22Rv1 (cell line): ENCODE data around the gene C1orf198.

Experiments used
- ZFX ChIP-seq: fragments of 450-650 bp; IDR thresholded peaks from 2 replicates; pipeline ENCODE4 v1.6.1; 2017; ENCODE audit warnings: antibody characterized with exemption, borderline replicate concordance
- TF ChIP-seq, protein P1 (sequence below): fragments of 450-650 bp; IDR thresholded peaks from 2 replicates; pipeline ENCODE4 v1.5.1; 2017; ENCODE audit warnings: mild to moderate bottlenecking

DNA sequence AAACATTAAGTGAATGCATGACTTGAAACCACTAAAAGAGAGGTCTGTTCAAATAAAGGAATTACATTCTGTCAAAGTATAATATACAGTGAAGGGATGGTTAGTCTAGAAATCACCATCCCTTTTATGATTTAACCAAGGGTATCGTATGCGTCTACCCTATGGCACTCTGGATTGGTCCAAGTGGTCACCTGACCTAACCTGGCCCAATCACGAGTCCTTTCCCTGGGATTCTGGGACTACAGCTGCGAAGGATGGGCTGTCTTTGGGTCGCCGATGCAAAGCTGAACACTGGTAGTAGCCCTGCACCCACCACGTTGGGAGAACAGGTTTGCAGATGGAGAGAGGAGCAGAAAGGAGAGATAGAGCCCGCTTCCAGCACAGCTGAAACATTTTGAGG is 30.4 kb upstream of the C1orf198 start:
- TF ChIP-seq, protein P1, sequence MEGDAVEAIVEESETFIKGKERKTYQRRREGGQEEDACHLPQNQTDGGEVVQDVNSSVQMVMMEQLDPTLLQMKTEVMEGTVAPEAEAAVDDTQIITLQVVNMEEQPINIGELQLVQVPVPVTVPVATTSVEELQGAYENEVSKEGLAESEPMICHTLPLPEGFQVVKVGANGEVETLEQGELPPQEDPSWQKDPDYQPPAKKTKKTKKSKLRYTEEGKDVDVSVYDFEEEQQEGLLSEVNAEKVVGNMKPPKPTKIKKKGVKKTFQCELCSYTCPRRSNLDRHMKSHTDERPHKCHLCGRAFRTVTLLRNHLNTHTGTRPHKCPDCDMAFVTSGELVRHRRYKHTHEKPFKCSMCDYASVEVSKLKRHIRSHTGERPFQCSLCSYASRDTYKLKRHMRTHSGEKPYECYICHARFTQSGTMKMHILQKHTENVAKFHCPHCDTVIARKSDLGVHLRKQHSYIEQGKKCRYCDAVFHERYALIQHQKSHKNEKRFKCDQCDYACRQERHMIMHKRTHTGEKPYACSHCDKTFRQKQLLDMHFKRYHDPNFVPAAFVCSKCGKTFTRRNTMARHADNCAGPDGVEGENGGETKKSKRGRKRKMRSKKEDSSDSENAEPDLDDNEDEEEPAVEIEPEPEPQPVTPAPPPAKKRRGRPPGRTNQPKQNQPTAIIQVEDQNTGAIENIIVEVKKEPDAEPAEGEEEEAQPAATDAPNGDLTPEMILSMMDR, result no peak
- TF ChIP-seq ZFX, result no peak
